GM12872 (cell line): ENCODE data around the gene NRTN.

ENCODE experiments used
- CTCF ChIP-seq: IDR thresholded peaks from 3 replicates; pipeline ENCODE4 v1.5.1; 2011; ENCODE audit warnings: low read depth, mild to moderate bottlenecking, low read length, moderate library complexity; ENCODE audit not compliant: insufficient read depth

NRTN gene

GRCh38 chr19:5809053-5809452 is 4.2 kb downstream of the NRTN start:
- TF ChIP-seq CTCF, result no peak

- TF ChIP-seq CTCF, result no peak
Observed at GRCh38 chr19:5809469-5809868, 4.6 kb downstream of the NRTN start.

GRCh38 chr19:5811117-5811516 is 6.2 kb downstream of the NRTN start:
- TF ChIP-seq CTCF, result no peak

- no peak for TF ChIP-seq CTCF
Observed at GRCh38 chr19:5814123-5814851, 9.4 kb downstream of the NRTN start.

- no peak for TF ChIP-seq CTCF
Observed at GRCh38 chr19:5814852-5815246, 10.0 kb downstream of the NRTN start.

- TF ChIP-seq CTCF, result no peak
Observed at GRCh38 chr19:5817218-5817617, 12.4 kb downstream of the NRTN start.

GRCh38 chr19:5818594-5818993 is 13.7 kb downstream of the NRTN start:
- TF ChIP-seq CTCF, result no peak
